MV-4-11 (cell line): ENCODE data around the gene DDRGK1.

Experiments used
- DNase-seq: peaks from one replicate; lab custom pipeline; 2025; lab: John Stamatoyannopoulos, UW

Gene DDRGK1

GRCh38 chr20:3235666-3236324 lies 31.3 kb upstream of the DDRGK1 start:
- no peak for DNase-seq

GRCh38 chr20:3233991-3234498 lies 29.6 kb upstream of the DDRGK1 start:
- DNase-seq: no peak

- DNase-seq: no peak
Observed at GRCh38 chr20:3233131-3233990, 28.9 kb upstream of the DDRGK1 start.

- no peak for DNase-seq
Observed at GRCh38 chr20:3231889-3232588, 27.6 kb upstream of the DDRGK1 start.

- DNase-seq: no peak
Observed at GRCh38 chr20:3231116-3231515, 26.6 kb upstream of the DDRGK1 start.

- no peak for DNase-seq
Observed at GRCh38 chr20:3229798-3230197, 25.3 kb upstream of the DDRGK1 start.

- DNase-seq: no peak
Observed at GRCh38 chr20:3229158-3229557, 24.7 kb upstream of the DDRGK1 start.

GRCh38 chr20:3228750-3229032 lies 24.2 kb upstream of the DDRGK1 start:
- DNase-seq: no peak

- no peak for DNase-seq
Observed at GRCh38 chr20:3227936-3228749, 23.7 kb upstream of the DDRGK1 start.

GRCh38 chr20:3227506-3227905 lies 23.0 kb upstream of the DDRGK1 start:
- DNase-seq: no peak

GRCh38 chr20:3226864-3227263 lies 22.4 kb upstream of the DDRGK1 start:
- DNase-seq: no peak

- DNase-seq: no peak
Observed at GRCh38 chr20:3226093-3226492, 21.6 kb upstream of the DDRGK1 start.

GRCh38 chr20:3224681-3225421 lies 20.4 kb upstream of the DDRGK1 start:
- DNase-seq: no peak

- no peak for DNase-seq
Observed at GRCh38 chr20:3223994-3224680, 19.7 kb upstream of the DDRGK1 start.

- DNase-seq: no peak
Observed at GRCh38 chr20:3223651-3223993, 19.1 kb upstream of the DDRGK1 start.

- DNase-seq: no peak
Observed at GRCh38 chr20:3222635-3223600, 18.4 kb upstream of the DDRGK1 start.

- no peak for DNase-seq
Observed at GRCh38 chr20:3221398-3222226, 17.1 kb upstream of the DDRGK1 start.

- no peak for DNase-seq
Observed at GRCh38 chr20:3218307-3218988, 14.0 kb upstream of the DDRGK1 start.
